ENCODE results near the gene REEP1.

Gene REEP1

GRCh38 chr2:86176597-86176996 lies 160.8 kb downstream of the REEP1 start:
- DNase-seq (ENCODE audit: low read depth) = no peak
- H3K4me3 ChIP-seq (ENCODE audit: low read depth, low read length) = no peak overlapping the region

- H3K4me3 ChIP-seq (ENCODE audit: low read depth, low read length) = no peak overlapping the region
- no peak for DNase-seq (ENCODE audit: low read depth)
These were observed 161.6 kb downstream of the REEP1 start for GRCh38 chr2:86175828-86176227.

- no peak overlapping the region for H3K4me3 ChIP-seq (ENCODE audit: low read depth, low read length)
- no peak for DNase-seq (ENCODE audit: low read depth)
These were observed 163.0 kb downstream of the REEP1 start for GRCh38 chr2:86174445-86174844.

- DNase-seq (ENCODE audit: low read depth) = no peak
- no peak overlapping the region for H3K4me3 ChIP-seq (ENCODE audit: low read depth, low read length)
These were observed 164.8 kb downstream of the REEP1 start for GRCh38 chr2:86172610-86173009.

GRCh38 chr2:86171295-86171694 lies 166.1 kb downstream of the REEP1 start:
- DNase-seq (ENCODE audit: low read depth) = no peak
- no peak overlapping the region for H3K4me3 ChIP-seq (ENCODE audit: low read depth, low read length)

GRCh38 chr2:86170449-86170848 lies 167.0 kb downstream of the REEP1 start:
- no peak for DNase-seq (ENCODE audit: low read depth)
- H3K4me3 ChIP-seq (ENCODE audit: low read depth, low read length) = no peak overlapping the region
